ENCODE results near the gene TMCC1.
"Not testable (repeated sequence)": the region's sequence is repeated elsewhere in the genome, so short reads cannot be mapped to it uniquely, and the experiment has no call there.

TMCC1 gene

DNA sequence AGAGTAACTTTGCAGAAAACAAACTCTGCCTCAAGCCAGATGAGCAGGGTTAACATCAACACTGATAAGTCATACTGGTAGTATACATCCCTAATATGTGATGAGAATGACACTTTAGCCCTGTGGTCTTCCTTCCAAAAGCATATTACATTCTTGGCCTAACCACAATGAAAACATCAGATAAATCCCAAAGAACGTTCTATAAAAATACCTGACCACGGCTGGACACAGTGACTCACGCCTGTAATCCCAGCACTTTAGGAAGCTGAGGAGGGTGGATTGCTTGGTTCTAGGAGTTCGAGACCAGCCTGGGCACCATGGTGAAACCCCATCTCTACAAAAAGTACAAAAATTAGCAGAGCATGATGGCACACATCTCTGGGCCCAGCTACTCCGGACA is 4.7 kb downstream of the TMCC1 start:
- Histone ChIP-seq H3K9ac (no peak overlapping the region), H3K27me3 (ENCODE audit: insufficient read depth, low read depth) (no peaks in the 10 kb centered on the region), H4K20me1 (ENCODE audit: insufficient read depth) (no peaks in the 10 kb centered on the region), H3K4me1 (ENCODE audit: low read depth, poor library complexity, severe bottlenecking) (peaks cover 43% of the 10 kb centered on the region), H3K4me2 (no peak overlapping the region), H3K27ac (no peak overlapping the region), H3K4me3 (IDR thresholded peaks at IDR 0.05; ENCODE audit: insufficient read depth, low read depth, low read length) (no peak overlapping the region), H2AFZ (ENCODE audit: low read depth) (no peak overlapping the region), H3K36me3 (ENCODE audit: insufficient read depth) (no peaks in the 10 kb centered on the region; the same call in 1 of the 2 replicates), H3K79me2 (ENCODE audit: insufficient read depth, low read depth) (peaks cover 53% of the 10 kb centered on the region)
- TF ChIP-seq, protein P1, sequence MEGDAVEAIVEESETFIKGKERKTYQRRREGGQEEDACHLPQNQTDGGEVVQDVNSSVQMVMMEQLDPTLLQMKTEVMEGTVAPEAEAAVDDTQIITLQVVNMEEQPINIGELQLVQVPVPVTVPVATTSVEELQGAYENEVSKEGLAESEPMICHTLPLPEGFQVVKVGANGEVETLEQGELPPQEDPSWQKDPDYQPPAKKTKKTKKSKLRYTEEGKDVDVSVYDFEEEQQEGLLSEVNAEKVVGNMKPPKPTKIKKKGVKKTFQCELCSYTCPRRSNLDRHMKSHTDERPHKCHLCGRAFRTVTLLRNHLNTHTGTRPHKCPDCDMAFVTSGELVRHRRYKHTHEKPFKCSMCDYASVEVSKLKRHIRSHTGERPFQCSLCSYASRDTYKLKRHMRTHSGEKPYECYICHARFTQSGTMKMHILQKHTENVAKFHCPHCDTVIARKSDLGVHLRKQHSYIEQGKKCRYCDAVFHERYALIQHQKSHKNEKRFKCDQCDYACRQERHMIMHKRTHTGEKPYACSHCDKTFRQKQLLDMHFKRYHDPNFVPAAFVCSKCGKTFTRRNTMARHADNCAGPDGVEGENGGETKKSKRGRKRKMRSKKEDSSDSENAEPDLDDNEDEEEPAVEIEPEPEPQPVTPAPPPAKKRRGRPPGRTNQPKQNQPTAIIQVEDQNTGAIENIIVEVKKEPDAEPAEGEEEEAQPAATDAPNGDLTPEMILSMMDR (conservative IDR thresholded peaks at IDR 0.05; ENCODE audit: low read depth, low read length) = no peak

DNA sequence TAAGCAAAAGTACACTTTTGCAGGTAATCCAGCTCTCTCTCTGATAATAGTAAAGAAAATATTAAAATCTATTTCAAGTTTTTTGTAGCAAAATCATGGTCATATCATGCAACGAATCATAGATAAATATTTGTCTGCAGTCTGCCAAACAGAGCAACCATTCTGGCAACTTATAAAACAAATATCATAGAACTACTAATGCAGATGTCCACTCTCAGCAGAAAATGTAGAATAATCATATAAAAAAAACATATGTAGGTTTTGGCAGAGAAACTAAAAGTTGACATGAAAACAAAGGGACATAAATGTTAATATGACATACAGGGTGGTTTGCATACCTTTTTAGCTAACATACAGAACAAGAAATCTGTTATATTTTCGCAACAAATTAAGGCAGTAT is 12.2 kb downstream of the TMCC1 start:
- Histone ChIP-seq H3K27ac (no peak overlapping the region), H3K27me3 (ENCODE audit: insufficient read depth, low read depth) (no peaks in the 10 kb centered on the region), H3K4me3 (IDR thresholded peaks at IDR 0.05; ENCODE audit: insufficient read depth, low read depth, low read length) (no peak overlapping the region), H3K4me1 (ENCODE audit: low read depth, poor library complexity, severe bottlenecking) (peaks cover 21% of the 10 kb centered on the region), H3K36me3 (ENCODE audit: insufficient read depth) (0 out of 2 replicates have a peak, but pooled peaks cover 6% of the 10 kb centered on the region), H3K79me2 (ENCODE audit: insufficient read depth, low read depth) (peaks cover 19% of the 10 kb centered on the region; the same call in 1 of the 2 replicates), H2AFZ (ENCODE audit: low read depth) (no peak overlapping the region), H4K20me1 (ENCODE audit: insufficient read depth) (0 out of 2 replicates have a peak, but pooled peaks cover 5% of the 10 kb centered on the region), H3K4me2 (no peak overlapping the region), H3K9ac (no peak overlapping the region)
- TF ChIP-seq, protein P1 (conservative IDR thresholded peaks at IDR 0.05; ENCODE audit: low read depth, low read length) = no peak

DNA sequence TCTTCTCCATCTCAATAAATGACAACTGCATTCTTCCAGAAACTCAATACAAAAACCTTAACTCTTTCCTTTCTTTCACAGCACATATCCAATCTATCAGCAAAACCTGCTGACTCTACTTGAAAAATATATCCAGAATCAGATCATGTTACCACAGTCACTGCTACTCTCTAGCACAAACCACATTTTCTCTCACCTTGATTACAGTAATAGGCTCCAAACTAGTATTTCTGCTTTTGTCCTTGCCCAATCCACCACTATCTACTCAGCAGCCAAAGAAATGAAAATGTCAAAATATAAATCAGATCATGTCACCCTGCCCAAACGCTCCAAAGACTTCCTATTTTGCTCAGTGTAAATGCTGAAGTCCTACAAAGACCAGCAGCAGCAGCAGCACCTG is 15.2 kb downstream of the TMCC1 start:
- Histone ChIP-seq H2AFZ (ENCODE audit: low read depth) (no peak overlapping the region), H3K79me2 (ENCODE audit: insufficient read depth, low read depth) (peaks cover 14% of the 10 kb centered on the region; the same call in 1 of the 2 replicates), H3K36me3 (ENCODE audit: insufficient read depth) (peaks cover 6% of the 10 kb centered on the region; the same call in 1 of the 2 replicates), H3K27me3 (ENCODE audit: insufficient read depth, low read depth) (no peaks in the 10 kb centered on the region), H3K4me2 (peak overlapping the region; percentile 26; the same call in 1 of the 2 replicates), H3K4me1 (ENCODE audit: low read depth, poor library complexity, severe bottlenecking) (peaks cover 21% of the 10 kb centered on the region), H3K9ac (no peak overlapping the region), H3K27ac (peak overlapping the region; percentile 25; the same call in 1 of the 2 replicates), H3K4me3 (IDR thresholded peaks at IDR 0.05; ENCODE audit: insufficient read depth, low read depth, low read length) (no peak overlapping the region), H4K20me1 (ENCODE audit: insufficient read depth) (0 out of 2 replicates have a peak, but pooled peaks cover 5% of the 10 kb centered on the region)
- TF ChIP-seq, protein P1 (conservative IDR thresholded peaks at IDR 0.05; ENCODE audit: low read depth, low read length) = no peak

DNA sequence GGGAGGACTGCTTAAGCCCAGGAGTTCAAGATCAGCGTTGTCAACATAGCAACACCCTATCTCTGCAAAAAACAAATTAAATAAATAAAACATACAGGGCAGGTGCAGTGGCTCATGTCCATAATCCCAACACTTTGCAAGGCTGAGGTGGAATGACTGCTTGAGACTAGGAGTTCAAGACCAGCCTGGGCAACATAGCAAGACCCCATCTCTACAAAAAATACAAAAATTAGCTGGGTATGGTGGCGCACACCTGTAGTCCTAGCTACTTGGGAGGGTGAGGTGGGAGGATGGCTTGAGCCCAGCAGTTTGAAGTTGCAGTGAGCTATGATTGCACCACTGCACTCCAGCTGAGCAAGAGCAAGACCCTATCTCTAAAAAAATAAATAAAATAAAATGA is 19.0 kb downstream of the TMCC1 start:
- not testable (repeated sequence) for H3K36me3 ChIP-seq (ENCODE audit: insufficient read depth); H3K27me3 ChIP-seq (ENCODE audit: insufficient read depth, low read depth); H2AFZ ChIP-seq (ENCODE audit: low read depth); H3K4me3 ChIP-seq (IDR thresholded peaks at IDR 0.05; ENCODE audit: insufficient read depth, low read depth, low read length); H3K79me2 ChIP-seq (ENCODE audit: insufficient read depth, low read depth); H4K20me1 ChIP-seq (ENCODE audit: insufficient read depth); H3K27ac ChIP-seq; H3K9ac ChIP-seq; H3K4me2 ChIP-seq
- H3K4me1 ChIP-seq (ENCODE audit: low read depth, poor library complexity, severe bottlenecking) = peaks cover 17% of the 10 kb centered on the region

DNA sequence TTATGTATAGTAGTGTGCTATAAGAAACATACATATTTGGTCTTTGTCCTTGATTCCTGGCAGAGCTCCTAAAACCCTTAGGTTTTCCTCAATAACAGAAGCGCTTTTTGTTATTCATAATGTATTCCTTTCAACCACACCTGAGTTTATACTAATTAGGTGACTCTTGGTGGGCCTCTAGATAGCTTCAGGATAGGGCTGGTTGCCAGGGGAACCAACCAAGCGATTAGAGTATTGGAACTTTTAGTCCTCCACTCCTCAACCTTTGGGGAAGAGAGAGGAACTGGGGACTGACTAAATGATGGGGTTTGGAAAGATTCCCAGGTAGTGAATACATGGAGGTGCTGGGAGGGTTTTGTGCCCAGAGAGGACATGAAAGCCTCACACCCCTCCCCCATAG is 24.6 kb downstream of the TMCC1 start:
- Histone ChIP-seq H4K20me1 (ENCODE audit: insufficient read depth) (no peaks in the 10 kb centered on the region), H3K27ac (no peak overlapping the region), H3K9ac (no peak overlapping the region), H3K36me3 (ENCODE audit: insufficient read depth) (no peaks in the 10 kb centered on the region), H3K4me1 (ENCODE audit: low read depth, poor library complexity, severe bottlenecking) (no peaks in the 10 kb centered on the region), H3K4me2 (no peak overlapping the region), H3K79me2 (ENCODE audit: insufficient read depth, low read depth) (no peaks in the 10 kb centered on the region), H3K27me3 (ENCODE audit: insufficient read depth, low read depth) (no peaks in the 10 kb centered on the region), H3K4me3 (IDR thresholded peaks at IDR 0.05; ENCODE audit: insufficient read depth, low read depth, low read length) (no peak overlapping the region), H2AFZ (ENCODE audit: low read depth) (no peak overlapping the region)
- TF ChIP-seq, protein P1 (conservative IDR thresholded peaks at IDR 0.05; ENCODE audit: low read depth, low read length) = no peak

All from KMS-11 (cell line).